ENCODE results near the gene CDKN2D. TPM values are rescaled to one million over a fixed set of nuclear protein-coding genes. Genes with fewer than 3 reads are reported as not detected.
A peak's percentile ranks its signal among the peaks of the same experiment; 100 is the strongest.
"Not testable (repeated sequence)": the region's sequence is repeated elsewhere in the genome, so short reads cannot be mapped to it uniquely, and the experiment has no call there.

CDKN2D gene
- total and polyA plus RNA-seq, 8 donors = 1.4 to 9.1 (median 2.6) TPM

GRCh38 chr19:10551698-10552301 lies 17.0 kb downstream of the CDKN2D start:
- Histone ChIP-seq H3K9me3 (no peaks in the 10 kb centered on the region), H3K27ac (no peak overlapping the region), H3K36me3 (peaks cover 0 to 54% (median 25%) of the 10 kb centered on the region in 3 donors), H3K4me1 (no peaks in the 10 kb centered on the region), H3K27me3 (no peaks in the 10 kb centered on the region), H3K4me3 (no peak overlapping the region)
- 89 to 93% methylated on average over 12 of the region's 12 CpGs for WGBS, 2 donors
- no peak for TF ChIP-seq CTCF (IDR thresholded peaks at IDR 0.05)
- FAIRE-seq = no peak
- peak in 3 of 6 donors; percentile 50 to 66 (median 52) for DNase-seq
- intact Hi-C loops (cut with DNase I) = no loop called here
- ATAC-seq = peak in 3 of 4 donors; percentile 36 to 72 (median 62)

GRCh38 chr19:10551006-10551405 lies 17.8 kb downstream of the CDKN2D start:
- DNase-seq; H3K4me3 ChIP-seq; H3K27me3 ChIP-seq; ATAC-seq; H3K27ac ChIP-seq; H3K4me1 ChIP-seq; H3K9me3 ChIP-seq; FAIRE-seq; intact Hi-C loops (cut with DNase I): not testable (repeated sequence)
- WGBS, 2 donors = 94 to 96% methylated on average over 9 of the region's 9 CpGs
- H3K36me3 ChIP-seq = peaks cover 0 to 56% (median 25%) of the 10 kb centered on the region in 3 donors

GRCh38 chr19:10550336-10550735 lies 18.4 kb downstream of the CDKN2D start:
- no peak overlapping the region for H3K27ac ChIP-seq
- H3K9me3 ChIP-seq = no peaks in the 10 kb centered on the region
- no peak for ATAC-seq
- H3K36me3 ChIP-seq = peaks cover 0 to 50% (median 25%) of the 10 kb centered on the region in 3 donors
- TF ChIP-seq CTCF (IDR thresholded peaks at IDR 0.05) = no peak
- intact Hi-C loops (cut with DNase I) = no loop called here
- WGBS, 2 donors = 96 to 98% methylated on average over 5 to 6 of the region's 6 CpGs
- H3K4me1 ChIP-seq = no peaks in the 10 kb centered on the region
- no peaks in the 10 kb centered on the region for H3K27me3 ChIP-seq
- no peak overlapping the region for H3K4me3 ChIP-seq
- DNase-seq = no peak
- FAIRE-seq = no peak

- TF ChIP-seq CTCF (IDR thresholded peaks at IDR 0.05) = no peak
- no peak overlapping the region for H3K4me3 ChIP-seq
- intact Hi-C loops (cut with DNase I) = no loop called here
- no peaks in the 10 kb centered on the region for H3K9me3 ChIP-seq
- FAIRE-seq (no peak), DNase-seq (no peak), ATAC-seq (no peak)
- WGBS, 2 donors = 88 to 90% methylated on average over 7 of the region's 7 CpGs
- peaks cover 0 to 5% (median 0%) of the 10 kb centered on the region in 3 donors for H3K4me1 ChIP-seq
- no peak overlapping the region for H3K27ac ChIP-seq
- H3K36me3 ChIP-seq = peaks cover 0 to 44% (median 23%) of the 10 kb centered on the region in 3 donors
- no peaks in the 10 kb centered on the region for H3K27me3 ChIP-seq
Measured at GRCh38 chr19:10549733-10550132, 19.0 kb downstream of the CDKN2D start.

- TF ChIP-seq CTCF (IDR thresholded peaks at IDR 0.05) = no peak
- H3K36me3 ChIP-seq = peaks cover 0 to 36% (median 14%) of the 10 kb centered on the region in 3 donors
- H3K27ac ChIP-seq = no peak overlapping the region
- no peaks in the 10 kb centered on the region for H3K9me3 ChIP-seq
- ATAC-seq (no peak), DNase-seq (no peak), FAIRE-seq (no peak)
- H3K27me3 ChIP-seq = no peaks in the 10 kb centered on the region
- H3K4me3 ChIP-seq = no peak overlapping the region
- intact Hi-C loops (cut with DNase I) = no loop called here
- 93 to 95% methylated on average over 18 of the region's 18 CpGs for WGBS, 2 donors
- peaks cover 0 to 9% (median 0%) of the 10 kb centered on the region in 3 donors for H3K4me1 ChIP-seq
Measured at GRCh38 chr19:10548746-10549276, 20.0 kb downstream of the CDKN2D start.

Measured in pancreas (tissue), 10 donors.